ENCODE data around the gene CEP85L.

GRCh38 chr6:118603372-118603771, 48.0 kb downstream of the CEP85L start:
- no peak for TF ChIP-seq POLR2A (IDR thresholded peaks at IDR 0.05; ENCODE audit: borderline replicate concordance, extremely low read depth, insufficient read depth, insufficient read length)
- TF ChIP-seq EZH2phosphoT487 (IDR thresholded peaks at IDR 0.05; ENCODE audit: borderline replicate concordance), result no peak
- no peak for TF ChIP-seq CTCF (IDR thresholded peaks at IDR 0.05 in 2 of 3, conservative IDR thresholded peaks at IDR 0.05 in 1 of 3; ENCODE audit: borderline replicate concordance in 1 of 3, insufficient read depth in 1 of 3, low read depth in 2 of 3, low read length in 2 of 3)
- no peak for TF ChIP-seq RAD21 (IDR thresholded peaks at IDR 0.05; ENCODE audit: low read depth)
- no peak for TF ChIP-seq EGR1 (IDR thresholded peaks at IDR 0.05; ENCODE audit: low read depth)
- TF ChIP-seq, protein P1, sequence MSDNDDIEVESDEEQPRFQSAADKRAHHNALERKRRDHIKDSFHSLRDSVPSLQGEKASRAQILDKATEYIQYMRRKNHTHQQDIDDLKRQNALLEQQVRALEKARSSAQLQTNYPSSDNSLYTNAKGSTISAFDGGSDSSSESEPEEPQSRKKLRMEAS (IDR thresholded peaks at IDR 0.05), result no peak
- no peak for TF ChIP-seq POLR2AphosphoS5 (IDR thresholded peaks at IDR 0.05; ENCODE audit: low read depth, low read length)
- TF ChIP-seq, protein P2, sequence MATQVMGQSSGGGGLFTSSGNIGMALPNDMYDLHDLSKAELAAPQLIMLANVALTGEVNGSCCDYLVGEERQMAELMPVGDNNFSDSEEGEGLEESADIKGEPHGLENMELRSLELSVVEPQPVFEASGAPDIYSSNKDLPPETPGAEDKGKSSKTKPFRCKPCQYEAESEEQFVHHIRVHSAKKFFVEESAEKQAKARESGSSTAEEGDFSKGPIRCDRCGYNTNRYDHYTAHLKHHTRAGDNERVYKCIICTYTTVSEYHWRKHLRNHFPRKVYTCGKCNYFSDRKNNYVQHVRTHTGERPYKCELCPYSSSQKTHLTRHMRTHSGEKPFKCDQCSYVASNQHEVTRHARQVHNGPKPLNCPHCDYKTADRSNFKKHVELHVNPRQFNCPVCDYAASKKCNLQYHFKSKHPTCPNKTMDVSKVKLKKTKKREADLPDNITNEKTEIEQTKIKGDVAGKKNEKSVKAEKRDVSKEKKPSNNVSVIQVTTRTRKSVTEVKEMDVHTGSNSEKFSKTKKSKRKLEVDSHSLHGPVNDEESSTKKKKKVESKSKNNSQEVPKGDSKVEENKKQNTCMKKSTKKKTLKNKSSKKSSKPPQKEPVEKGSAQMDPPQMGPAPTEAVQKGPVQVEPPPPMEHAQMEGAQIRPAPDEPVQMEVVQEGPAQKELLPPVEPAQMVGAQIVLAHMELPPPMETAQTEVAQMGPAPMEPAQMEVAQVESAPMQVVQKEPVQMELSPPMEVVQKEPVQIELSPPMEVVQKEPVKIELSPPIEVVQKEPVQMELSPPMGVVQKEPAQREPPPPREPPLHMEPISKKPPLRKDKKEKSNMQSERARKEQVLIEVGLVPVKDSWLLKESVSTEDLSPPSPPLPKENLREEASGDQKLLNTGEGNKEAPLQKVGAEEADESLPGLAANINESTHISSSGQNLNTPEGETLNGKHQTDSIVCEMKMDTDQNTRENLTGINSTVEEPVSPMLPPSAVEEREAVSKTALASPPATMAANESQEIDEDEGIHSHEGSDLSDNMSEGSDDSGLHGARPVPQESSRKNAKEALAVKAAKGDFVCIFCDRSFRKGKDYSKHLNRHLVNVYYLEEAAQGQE (IDR thresholded peaks at IDR 0.05; ENCODE audit: low read depth), result no peak
- TF ChIP-seq CEBPB (IDR thresholded peaks at IDR 0.05; ENCODE audit: low read depth), result no peak
- TF ChIP-seq ZFX (IDR thresholded peaks at IDR 0.05), result no peak

Measured in HCT116 (cell line).